ENCODE results near the gene C1QTNF3.

The C1QTNF3 gene

GRCh38 chr5:34047143-34047542 lies 4.1 kb upstream of the C1QTNF3 start:
- DNase-seq (ENCODE audit: low spot score): no peak
- no peak overlapping the region for H3K14ac ChIP-seq (ENCODE audit: low read length)
- H4K8ac ChIP-seq (ENCODE audit: low read depth, low read length): no peak overlapping the region
- H3K18ac ChIP-seq (ENCODE audit: low read length): no peak overlapping the region
- H3K9me3 ChIP-seq (replicated peaks in 1 of 2; ENCODE audit: control insufficient read depth in 2 of 2, insufficient read depth in 1 of 2, low read depth in 1 of 2, low read length in 2 of 2): no peaks in the 10 kb centered on the region
- no peak overlapping the region for H2AK5ac ChIP-seq (ENCODE audit: low read depth, low read length)
- H3K4ac ChIP-seq (ENCODE audit: low read length): no peak overlapping the region
- H3K4me2 ChIP-seq (ENCODE audit: insufficient read depth, low read length, poor library complexity, severe bottlenecking): no peak overlapping the region
- no peak overlapping the region for H3K27ac ChIP-seq (replicated peaks; ENCODE audit: low read length)
- H2AFZ ChIP-seq (ENCODE audit: low read length): no peak overlapping the region
- H3K9ac ChIP-seq (ENCODE audit: low read depth, low read length, poor library complexity): no peak overlapping the region
- peaks cover 0 to 2% of the 10 kb centered on the region in 2 donors for H3K4me1 ChIP-seq (ENCODE audit: control insufficient read depth in 2 of 2, insufficient read depth in 1 of 2, low read depth in 1 of 2, low read length in 2 of 2)
- no peak overlapping the region for H2BK5ac ChIP-seq (ENCODE audit: low read length)
- no peaks in the 10 kb centered on the region for H3K27me3 ChIP-seq (ENCODE audit: control insufficient read depth in 3 of 3, insufficient read depth in 3 of 3, low read depth in 1 of 3, low read length in 3 of 3)
- H4K91ac ChIP-seq (ENCODE audit: low read depth, low read length, poor library complexity): no peak overlapping the region
- no peak overlapping the region for H2BK12ac ChIP-seq (ENCODE audit: low read length)
- no peak overlapping the region for H3K4me3 ChIP-seq (ENCODE audit: low read length in 2 of 2)
- H3K23ac ChIP-seq (ENCODE audit: low read depth, low read length, poor library complexity): no peak overlapping the region
- H3K79me1 ChIP-seq (ENCODE audit: low read depth, low read length): no peaks in the 10 kb centered on the region
- peaks cover 2 to 28% of the 10 kb centered on the region in 2 donors for H3K36me3 ChIP-seq (replicated peaks in 1 of 2; ENCODE audit: control insufficient read depth in 2 of 2, insufficient read depth in 2 of 2, low read length in 2 of 2)
- WGBS, 2 donors (ENCODE audit: extremely low coverage in 2 of 2, insufficient read length in 2 of 2, insufficient replicate concordance in 1 of 2): no CpG with 5 or more reads among the region's 4 CpGs
- no peak overlapping the region for H2BK15ac ChIP-seq (ENCODE audit: low read length)
- H2BK120ac ChIP-seq (ENCODE audit: low read depth, low read length): no peak overlapping the region

GRCh38 chr5:34045996-34046395 lies 3.0 kb upstream of the C1QTNF3 start:
- no peak overlapping the region for H2BK120ac ChIP-seq (ENCODE audit: low read depth, low read length)
- H3K14ac ChIP-seq (ENCODE audit: low read length): no peak overlapping the region
- H3K4me2 ChIP-seq (ENCODE audit: insufficient read depth, low read length, poor library complexity, severe bottlenecking): no peak overlapping the region
- H3K9me3 ChIP-seq (replicated peaks in 1 of 2; ENCODE audit: control insufficient read depth in 2 of 2, insufficient read depth in 1 of 2, low read depth in 1 of 2, low read length in 2 of 2): no peaks in the 10 kb centered on the region
- H2BK5ac ChIP-seq (ENCODE audit: low read length): no peak overlapping the region
- no peak overlapping the region for H2BK12ac ChIP-seq (ENCODE audit: low read length)
- no peak overlapping the region for H3K18ac ChIP-seq (ENCODE audit: low read length)
- no peaks in the 10 kb centered on the region for H3K27me3 ChIP-seq (ENCODE audit: control insufficient read depth in 3 of 3, insufficient read depth in 3 of 3, low read depth in 1 of 3, low read length in 3 of 3)
- H3K4me1 ChIP-seq (ENCODE audit: control insufficient read depth in 2 of 2, insufficient read depth in 1 of 2, low read depth in 1 of 2, low read length in 2 of 2): peaks cover 0 to 2% of the 10 kb centered on the region in 2 donors
- H3K23ac ChIP-seq (ENCODE audit: low read depth, low read length, poor library complexity): no peak overlapping the region
- H3K9ac ChIP-seq (ENCODE audit: low read depth, low read length, poor library complexity): no peak overlapping the region
- no peak overlapping the region for H3K4me3 ChIP-seq (ENCODE audit: low read length in 2 of 2)
- H4K91ac ChIP-seq (ENCODE audit: low read depth, low read length, poor library complexity): no peak overlapping the region
- H3K4ac ChIP-seq (ENCODE audit: low read length): no peak overlapping the region
- DNase-seq (ENCODE audit: low spot score): no peak
- no peak overlapping the region for H2AFZ ChIP-seq (ENCODE audit: low read length)
- no peaks in the 10 kb centered on the region for H3K79me1 ChIP-seq (ENCODE audit: low read depth, low read length)
- no peak overlapping the region for H2BK15ac ChIP-seq (ENCODE audit: low read length)
- no peak overlapping the region for H2AK5ac ChIP-seq (ENCODE audit: low read depth, low read length)
- no peak overlapping the region for H4K8ac ChIP-seq (ENCODE audit: low read depth, low read length)
- H3K27ac ChIP-seq (replicated peaks; ENCODE audit: low read length): no peak overlapping the region
- H3K36me3 ChIP-seq (replicated peaks in 1 of 2; ENCODE audit: control insufficient read depth in 2 of 2, insufficient read depth in 2 of 2, low read length in 2 of 2): peaks cover 2 to 19% of the 10 kb centered on the region in 2 donors

GRCh38 chr5:34045023-34045422 lies 2.0 kb upstream of the C1QTNF3 start:
- no peaks in the 10 kb centered on the region for H3K9me3 ChIP-seq (replicated peaks in 1 of 2; ENCODE audit: control insufficient read depth in 2 of 2, insufficient read depth in 1 of 2, low read depth in 1 of 2, low read length in 2 of 2)
- no peak overlapping the region for H3K18ac ChIP-seq (ENCODE audit: low read length)
- no peak overlapping the region for H3K4ac ChIP-seq (ENCODE audit: low read length)
- no peak overlapping the region for H2BK15ac ChIP-seq (ENCODE audit: low read length)
- no peak overlapping the region for H2BK5ac ChIP-seq (ENCODE audit: low read length)
- no peak for DNase-seq (ENCODE audit: low spot score)
- H3K79me1 ChIP-seq (ENCODE audit: low read depth, low read length): no peaks in the 10 kb centered on the region
- H3K9ac ChIP-seq (ENCODE audit: low read depth, low read length, poor library complexity): no peak overlapping the region
- peaks cover 0 to 2% of the 10 kb centered on the region in 2 donors for H3K4me1 ChIP-seq (ENCODE audit: control insufficient read depth in 2 of 2, insufficient read depth in 1 of 2, low read depth in 1 of 2, low read length in 2 of 2)
- no peak overlapping the region for H3K4me2 ChIP-seq (ENCODE audit: insufficient read depth, low read length, poor library complexity, severe bottlenecking)
- peaks cover 2 to 9% of the 10 kb centered on the region in 2 donors for H3K36me3 ChIP-seq (replicated peaks in 1 of 2; ENCODE audit: control insufficient read depth in 2 of 2, insufficient read depth in 2 of 2, low read length in 2 of 2)
- no peak overlapping the region for H3K27ac ChIP-seq (replicated peaks; ENCODE audit: low read length)
- no peak overlapping the region for H2AFZ ChIP-seq (ENCODE audit: low read length)
- no peak overlapping the region for H4K91ac ChIP-seq (ENCODE audit: low read depth, low read length, poor library complexity)
- H4K8ac ChIP-seq (ENCODE audit: low read depth, low read length): no peak overlapping the region
- no peak overlapping the region for H2BK12ac ChIP-seq (ENCODE audit: low read length)
- H3K14ac ChIP-seq (ENCODE audit: low read length): no peak overlapping the region
- H3K27me3 ChIP-seq (ENCODE audit: control insufficient read depth in 3 of 3, insufficient read depth in 3 of 3, low read depth in 1 of 3, low read length in 3 of 3): no peaks in the 10 kb centered on the region
- no peak overlapping the region for H3K4me3 ChIP-seq (ENCODE audit: low read length in 2 of 2)
- H3K23ac ChIP-seq (ENCODE audit: low read depth, low read length, poor library complexity): no peak overlapping the region
- no CpG with 5 or more reads among the region's 3 CpGs for WGBS, 2 donors (ENCODE audit: extremely low coverage in 2 of 2, insufficient read length in 2 of 2, insufficient replicate concordance in 1 of 2)
- H2AK5ac ChIP-seq (ENCODE audit: low read depth, low read length): no peak overlapping the region
- no peak overlapping the region for H2BK120ac ChIP-seq (ENCODE audit: low read depth, low read length)

GRCh38 chr5:34042321-34042720 lies 692 bp downstream of the C1QTNF3 start:
- H3K79me1 ChIP-seq (ENCODE audit: low read depth, low read length): no peaks in the 10 kb centered on the region
- no peak for DNase-seq (ENCODE audit: low spot score)
- H3K18ac ChIP-seq (ENCODE audit: low read length): no peak overlapping the region
- no peak overlapping the region for H3K14ac ChIP-seq (ENCODE audit: low read length)
- peaks cover 0 to 2% of the 10 kb centered on the region in 2 donors for H3K36me3 ChIP-seq (replicated peaks in 1 of 2; ENCODE audit: control insufficient read depth in 2 of 2, insufficient read depth in 2 of 2, low read length in 2 of 2)
- no peak overlapping the region for H2BK12ac ChIP-seq (ENCODE audit: low read length)
- no peak overlapping the region for H2AFZ ChIP-seq (ENCODE audit: low read length)
- no peak overlapping the region for H3K4me3 ChIP-seq (ENCODE audit: low read length in 2 of 2)
- H4K91ac ChIP-seq (ENCODE audit: low read depth, low read length, poor library complexity): no peak overlapping the region
- H3K4me1 ChIP-seq (ENCODE audit: control insufficient read depth in 2 of 2, insufficient read depth in 1 of 2, low read depth in 1 of 2, low read length in 2 of 2): peaks cover 0 to 2% of the 10 kb centered on the region in 2 donors
- no CpG with 5 or more reads among the region's 7 CpGs for WGBS, 2 donors (ENCODE audit: extremely low coverage in 2 of 2, insufficient read length in 2 of 2, insufficient replicate concordance in 1 of 2)
- no peak overlapping the region for H3K27ac ChIP-seq (replicated peaks; ENCODE audit: low read length)
- no peak overlapping the region for H3K4me2 ChIP-seq (ENCODE audit: insufficient read depth, low read length, poor library complexity, severe bottlenecking)
- H2AK5ac ChIP-seq (ENCODE audit: low read depth, low read length): no peak overlapping the region
- H3K23ac ChIP-seq (ENCODE audit: low read depth, low read length, poor library complexity): no peak overlapping the region
- H2BK120ac ChIP-seq (ENCODE audit: low read depth, low read length): no peak overlapping the region
- H3K9ac ChIP-seq (ENCODE audit: low read depth, low read length, poor library complexity): no peak overlapping the region
- no peaks in the 10 kb centered on the region for H3K9me3 ChIP-seq (replicated peaks in 1 of 2; ENCODE audit: control insufficient read depth in 2 of 2, insufficient read depth in 1 of 2, low read depth in 1 of 2, low read length in 2 of 2)
- no peak overlapping the region for H3K4ac ChIP-seq (ENCODE audit: low read length)
- H2BK15ac ChIP-seq (ENCODE audit: low read length): no peak overlapping the region
- H4K8ac ChIP-seq (ENCODE audit: low read depth, low read length): no peak overlapping the region
- H3K27me3 ChIP-seq (ENCODE audit: control insufficient read depth in 3 of 3, insufficient read depth in 3 of 3, low read depth in 1 of 3, low read length in 3 of 3): no peaks in the 10 kb centered on the region
- no peak overlapping the region for H2BK5ac ChIP-seq (ENCODE audit: low read length)

Data from neuronal stem cell (in vitro differentiated cells).